K562 (cell line): ENCODE data around the gene GSTM5. TPM values are rescaled to one million over a fixed set of nuclear protein-coding genes. Genes with fewer than 3 reads are reported as not detected.
A peak's percentile ranks its signal among the peaks of the same experiment; 100 is the strongest.

Experiments
- BRD9 ChIP-seq: fragments of 450-650 bp; IDR thresholded peaks from 2 replicates; pipeline ENCODE4 v1.6.1; 2018; ENCODE audit warnings: low read depth; ENCODE audit not compliant: partially characterized antibody
- CCNT2 ChIP-seq: IDR thresholded peaks from 2 replicates; pipeline ENCODE4 v1.6.1; 2011; ENCODE audit warnings: borderline replicate concordance, low read depth, mild to moderate bottlenecking, moderate library complexity, mixed read lengths, low read length; ENCODE audit not compliant: insufficient read length; ENCODE audit errors: extremely low read depth
- ERF ChIP-seq: fragments of 450-650 bp; formaldehyde crosslinking; IDR thresholded peaks from 2 replicates; pipeline ENCODE4 v1.4.0; 2020; ENCODE audit warnings: mild to moderate bottlenecking, mixed read lengths
- HMG20B ChIP-seq: fragments of 250-450 bp; sonication (Bioruptor Pico); IDR thresholded peaks from 2 replicates; pipeline ENCODE4 v1.5.0; 2021; ENCODE audit warnings: mild to moderate bottlenecking
- KAT2B ChIP-seq: IDR thresholded peaks from one replicate; pipeline ENCODE4 v1.6.1; 2012; ENCODE audit warnings: low read depth, mild to moderate bottlenecking, control low read depth, inconsistent platforms, low read length, moderate library complexity
- MEIS2 ChIP-seq: fragments of 450-650 bp; IDR thresholded peaks from 2 replicates; pipeline ENCODE4 v1.6.1; 2014; ENCODE audit warnings: mild to moderate bottlenecking; ENCODE audit not compliant: partially characterized antibody
- RB1 ChIP-seq: fragments of 450-650 bp; IDR thresholded peaks from 2 replicates; pipeline ENCODE4 v1.6.1; 2017; ENCODE audit warnings: low read depth, mild to moderate bottlenecking
- RCOR1 ChIP-seq, 2 experiments: IDR thresholded peaks; 2 replicates each; pipeline ENCODE4 v1.6.1; 2012; ENCODE audit warnings: low read depth in 2 of 2, low read length in 2 of 2, borderline replicate concordance in 1 of 2, improper control_type of control experiment in 1 of 2
- TBP ChIP-seq: optimal IDR thresholded peaks from 2 replicates; pipeline ENCODE3; 2011; ENCODE audit warnings: low read depth, low read length, improper control_type of control experiment
- ZNF184 ChIP-seq: sonication (generic); formaldehyde crosslinking; IDR thresholded peaks from 2 replicates; pipeline ENCODE4 v1.5.0; 2020; ENCODE audit warnings: missing genetic modification reagents
- polyA plus RNA-seq, 8 experiments: library from polyadenylated mRNA; depleted of rRNA in 4 of 8; stranded (reverse) in 5 of 8; unstranded in 3 of 8; fragments of >200 nt; fragmentation: Nextera tagmentation in 2 of 8; fragmentation: Illumina TruSeq in 1 of 8; extraction: Ambion mirVana in 2 of 8; extraction: Trizol in 1 of 8; gene quantifications; 2 replicates each; pipeline versions ENCODE4 v1.2.1 to v1.2.3, GENCODE V29; 2011 to 2014; ENCODE audit warnings: inconsistent platforms in 1 of 8, missing spikeins in 1 of 8
- total RNA-seq, 7 experiments: library from RNA; depleted of rRNA in 6 of 7; stranded (reverse); fragments of >200 nt in 6 of 7; fragmentation: Illumina TruSeq in 2 of 7; extraction: Trizol in 2 of 7; gene quantifications; 2 replicates each; pipeline versions ENCODE4 v1.2.1 to v1.2.3, GENCODE V29; 2011 to 2021; ENCODE audit warnings: low replicate concordance in 1 of 7
- TF ChIP-seq, protein P1 (sequence below): IDR thresholded peaks from 2 replicates; pipeline ENCODE4 v1.6.1; 2016; ENCODE audit warnings: missing genetic modification characterization, missing compliant biosample characterization
- TF ChIP-seq, protein P2 (sequence below): fragments of 450-650 bp; IDR thresholded peaks from 2 replicates; pipeline ENCODE4 v1.6.1; 2018; ENCODE audit warnings: mild to moderate bottlenecking, low read depth; ENCODE audit not compliant: partially characterized antibody
- TF ChIP-seq, protein P3 (sequence below): sonication (generic); formaldehyde crosslinking; IDR thresholded peaks from 2 replicates; pipeline ENCODE4 v1.8.1; 2022; ENCODE audit warnings: missing genetic modification reagents
- TF ChIP-seq, protein P4 (sequence below): sonication (generic); formaldehyde crosslinking; IDR thresholded peaks from 2 replicates; pipeline ENCODE4 v1.8.0; 2022; ENCODE audit warnings: mild to moderate bottlenecking, missing genetic modification reagents
- TF ChIP-seq, protein P5 (sequence below): fragments of 250-450 bp; sonication (Bioruptor Pico); IDR thresholded peaks from 2 replicates; pipeline ENCODE4 v1.9.0; 2021; ENCODE audit warnings: mild to moderate bottlenecking, inconsistent platforms
- TF ChIP-seq, protein P6 (sequence below): fragments of 450-650 bp; formaldehyde crosslinking; IDR thresholded peaks from 2 replicates; pipeline ENCODE4 v1.4.0; 2020; ENCODE audit warnings: mild to moderate bottlenecking, mixed read lengths
- TF ChIP-seq, protein P7 (sequence below): fragments of 450-650 bp; IDR thresholded peaks from 2 replicates; pipeline ENCODE4 v1.6.1; 2016; ENCODE audit warnings: antibody characterized with exemption

Gene GSTM5
- total and polyA plus RNA-seq, 9 of the 15 experiments (the other 6 are each of a cell fraction or from before 2014, with no cell fraction given), result not detected

DNA sequence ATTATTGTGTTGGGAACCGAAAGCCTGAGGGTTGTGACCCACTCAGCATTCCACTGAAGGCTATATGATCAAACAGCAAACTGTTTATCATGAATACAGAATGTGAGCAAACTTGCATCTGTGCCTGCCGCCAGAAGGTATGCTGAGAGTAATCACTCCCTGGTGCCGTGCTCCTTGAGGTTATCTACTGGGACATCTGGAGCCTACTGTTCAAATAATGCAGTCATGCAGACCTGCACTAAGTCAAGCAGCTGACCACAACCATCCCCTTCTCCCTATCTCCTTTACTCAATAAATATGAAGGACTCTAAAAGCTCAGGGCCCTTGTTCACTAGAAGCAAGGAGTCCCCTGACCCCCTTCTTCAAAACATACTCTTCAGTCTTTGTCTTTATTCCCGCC lies 13.5 kb downstream of the GSTM5 start (continued):
- TF ChIP-seq RCOR1 (IDR thresholded peaks at IDR 0.05; ENCODE audit: borderline replicate concordance in 1 of 2, low read depth in 2 of 2, low read length in 2 of 2) (peak; percentile 36 to 74; a peak in 2 of 4 replicates), ZNF184 (no peak), BRD9 (no peak), ERF (CRISPR knock-in tag) (no peak), RB1 (no peak), HMG20B (CRISPR knock-in tag) (no peak), MEIS2 (peak; percentile 38), KAT2B (no peak), TBP (no peak), CCNT2 (peak; percentile 53)
- TF ChIP-seq, protein P1, sequence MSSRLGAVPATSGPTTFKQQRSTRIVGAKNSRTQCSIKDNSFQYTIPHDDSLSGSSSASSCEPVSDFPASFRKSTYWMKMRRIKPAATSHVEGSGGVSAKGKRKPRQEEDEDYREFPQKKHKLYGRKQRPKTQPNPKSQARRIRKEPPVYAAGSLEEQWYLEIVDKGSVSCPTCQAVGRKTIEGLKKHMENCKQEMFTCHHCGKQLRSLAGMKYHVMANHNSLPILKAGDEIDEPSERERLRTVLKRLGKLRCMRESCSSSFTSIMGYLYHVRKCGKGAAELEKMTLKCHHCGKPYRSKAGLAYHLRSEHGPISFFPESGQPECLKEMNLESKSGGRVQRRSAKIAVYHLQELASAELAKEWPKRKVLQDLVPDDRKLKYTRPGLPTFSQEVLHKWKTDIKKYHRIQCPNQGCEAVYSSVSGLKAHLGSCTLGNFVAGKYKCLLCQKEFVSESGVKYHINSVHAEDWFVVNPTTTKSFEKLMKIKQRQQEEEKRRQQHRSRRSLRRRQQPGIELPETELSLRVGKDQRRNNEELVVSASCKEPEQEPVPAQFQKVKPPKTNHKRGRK (tag), result no peak
- TF ChIP-seq, protein P2, sequence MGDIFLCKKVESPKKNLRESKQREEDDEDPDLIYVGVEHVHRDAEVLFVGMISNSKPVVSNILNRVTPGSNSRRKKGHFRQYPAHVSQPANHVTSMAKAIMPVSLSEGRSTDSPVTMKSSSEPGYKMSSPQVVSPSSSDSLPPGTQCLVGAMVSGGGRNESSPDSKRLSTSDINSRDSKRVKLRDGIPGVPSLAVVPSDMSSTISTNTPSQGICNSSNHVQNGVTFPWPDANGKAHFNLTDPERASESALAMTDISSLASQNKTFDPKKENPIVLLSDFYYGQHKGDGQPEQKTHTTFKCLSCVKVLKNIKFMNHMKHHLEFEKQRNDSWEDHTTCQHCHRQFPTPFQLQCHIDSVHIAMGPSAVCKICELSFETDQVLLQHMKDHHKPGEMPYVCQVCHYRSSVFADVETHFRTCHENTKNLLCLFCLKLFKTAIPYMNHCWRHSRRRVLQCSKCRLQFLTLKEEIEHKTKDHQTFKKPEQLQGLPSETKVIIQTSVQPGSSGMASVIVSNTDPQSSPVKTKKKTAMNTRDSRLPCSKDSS, result no peak
- TF ChIP-seq, protein P3, sequence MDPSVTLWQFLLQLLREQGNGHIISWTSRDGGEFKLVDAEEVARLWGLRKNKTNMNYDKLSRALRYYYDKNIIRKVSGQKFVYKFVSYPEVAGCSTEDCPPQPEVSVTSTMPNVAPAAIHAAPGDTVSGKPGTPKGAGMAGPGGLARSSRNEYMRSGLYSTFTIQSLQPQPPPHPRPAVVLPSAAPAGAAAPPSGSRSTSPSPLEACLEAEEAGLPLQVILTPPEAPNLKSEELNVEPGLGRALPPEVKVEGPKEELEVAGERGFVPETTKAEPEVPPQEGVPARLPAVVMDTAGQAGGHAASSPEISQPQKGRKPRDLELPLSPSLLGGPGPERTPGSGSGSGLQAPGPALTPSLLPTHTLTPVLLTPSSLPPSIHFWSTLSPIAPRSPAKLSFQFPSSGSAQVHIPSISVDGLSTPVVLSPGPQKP (CRISPR knock-in tag), result no peak
- TF ChIP-seq, protein P4, sequence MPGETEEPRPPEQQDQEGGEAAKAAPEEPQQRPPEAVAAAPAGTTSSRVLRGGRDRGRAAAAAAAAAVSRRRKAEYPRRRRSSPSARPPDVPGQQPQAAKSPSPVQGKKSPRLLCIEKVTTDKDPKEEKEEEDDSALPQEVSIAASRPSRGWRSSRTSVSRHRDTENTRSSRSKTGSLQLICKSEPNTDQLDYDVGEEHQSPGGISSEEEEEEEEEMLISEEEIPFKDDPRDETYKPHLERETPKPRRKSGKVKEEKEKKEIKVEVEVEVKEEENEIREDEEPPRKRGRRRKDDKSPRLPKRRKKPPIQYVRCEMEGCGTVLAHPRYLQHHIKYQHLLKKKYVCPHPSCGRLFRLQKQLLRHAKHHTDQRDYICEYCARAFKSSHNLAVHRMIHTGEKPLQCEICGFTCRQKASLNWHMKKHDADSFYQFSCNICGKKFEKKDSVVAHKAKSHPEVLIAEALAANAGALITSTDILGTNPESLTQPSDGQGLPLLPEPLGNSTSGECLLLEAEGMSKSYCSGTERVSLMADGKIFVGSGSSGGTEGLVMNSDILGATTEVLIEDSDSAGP, result no peak
- TF ChIP-seq, protein P5, sequence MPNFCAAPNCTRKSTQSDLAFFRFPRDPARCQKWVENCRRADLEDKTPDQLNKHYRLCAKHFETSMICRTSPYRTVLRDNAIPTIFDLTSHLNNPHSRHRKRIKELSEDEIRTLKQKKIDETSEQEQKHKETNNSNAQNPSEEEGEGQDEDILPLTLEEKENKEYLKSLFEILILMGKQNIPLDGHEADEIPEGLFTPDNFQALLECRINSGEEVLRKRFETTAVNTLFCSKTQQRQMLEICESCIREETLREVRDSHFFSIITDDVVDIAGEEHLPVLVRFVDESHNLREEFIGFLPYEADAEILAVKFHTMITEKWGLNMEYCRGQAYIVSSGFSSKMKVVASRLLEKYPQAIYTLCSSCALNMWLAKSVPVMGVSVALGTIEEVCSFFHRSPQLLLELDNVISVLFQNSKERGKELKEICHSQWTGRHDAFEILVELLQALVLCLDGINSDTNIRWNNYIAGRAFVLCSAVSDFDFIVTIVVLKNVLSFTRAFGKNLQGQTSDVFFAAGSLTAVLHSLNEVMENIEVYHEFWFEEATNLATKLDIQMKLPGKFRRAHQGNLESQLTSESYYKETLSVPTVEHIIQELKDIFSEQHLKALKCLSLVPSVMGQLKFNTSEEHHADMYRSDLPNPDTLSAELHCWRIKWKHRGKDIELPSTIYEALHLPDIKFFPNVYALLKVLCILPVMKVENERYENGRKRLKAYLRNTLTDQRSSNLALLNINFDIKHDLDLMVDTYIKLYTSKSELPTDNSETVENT (CRISPR knock-in tag), result no peak
- TF ChIP-seq, protein P6, sequence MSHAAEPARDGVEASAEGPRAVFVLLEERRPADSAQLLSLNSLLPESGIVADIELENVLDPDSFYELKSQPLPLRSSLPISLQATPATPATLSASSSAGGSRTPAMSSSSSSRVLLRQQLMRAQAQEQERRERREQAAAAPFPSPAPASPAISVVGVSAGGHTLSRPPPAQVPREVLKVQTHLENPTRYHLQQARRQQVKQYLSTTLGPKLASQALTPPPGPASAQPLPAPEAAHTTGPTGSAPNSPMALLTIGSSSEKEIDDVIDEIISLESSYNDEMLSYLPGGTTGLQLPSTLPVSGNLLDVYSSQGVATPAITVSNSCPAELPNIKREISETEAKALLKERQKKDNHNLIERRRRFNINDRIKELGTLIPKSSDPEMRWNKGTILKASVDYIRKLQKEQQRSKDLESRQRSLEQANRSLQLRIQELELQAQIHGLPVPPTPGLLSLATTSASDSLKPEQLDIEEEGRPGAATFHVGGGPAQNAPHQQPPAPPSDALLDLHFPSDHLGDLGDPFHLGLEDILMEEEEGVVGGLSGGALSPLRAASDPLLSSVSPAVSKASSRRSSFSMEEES (CRISPR knock-in tag), result no peak
- TF ChIP-seq, protein P7, sequence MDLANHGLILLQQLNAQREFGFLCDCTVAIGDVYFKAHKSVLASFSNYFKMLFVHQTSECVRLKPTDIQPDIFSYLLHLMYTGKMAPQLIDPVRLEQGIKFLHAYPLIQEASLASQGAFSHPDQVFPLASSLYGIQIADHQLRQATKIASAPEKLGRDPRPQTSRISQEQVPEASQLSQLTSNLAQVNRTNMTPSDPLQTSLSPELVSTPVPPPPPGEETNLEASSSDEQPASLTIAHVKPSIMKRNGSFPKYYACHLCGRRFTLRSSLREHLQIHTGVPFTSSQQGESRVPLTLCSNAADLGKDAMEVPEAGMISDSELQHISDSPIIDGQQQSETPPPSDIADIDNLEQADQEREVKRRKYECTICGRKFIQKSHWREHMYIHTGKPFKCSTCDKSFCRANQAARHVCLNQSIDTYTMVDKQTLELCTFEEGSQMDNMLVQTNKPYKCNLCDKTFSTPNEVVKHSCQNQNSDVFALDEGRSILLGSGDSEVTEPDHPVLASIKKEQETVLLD, result no peak
